Measurements from ENCODE around the gene NANOGP8.
"Not testable (repeated sequence)": the region's sequence is repeated elsewhere in the genome, so short reads cannot be mapped to it uniquely, and the experiment has no call there.

Gene NANOGP8, protein sequence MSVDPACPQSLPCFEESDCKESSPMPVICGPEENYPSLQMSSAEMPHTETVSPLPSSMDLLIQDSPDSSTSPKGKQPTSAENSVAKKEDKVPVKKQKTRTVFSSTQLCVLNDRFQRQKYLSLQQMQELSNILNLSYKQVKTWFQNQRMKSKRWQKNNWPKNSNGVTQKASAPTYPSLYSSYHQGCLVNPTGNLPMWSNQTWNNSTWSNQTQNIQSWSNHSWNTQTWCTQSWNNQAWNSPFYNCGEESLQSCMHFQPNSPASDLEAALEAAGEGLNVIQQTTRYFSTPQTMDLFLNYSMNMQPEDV

DNA sequence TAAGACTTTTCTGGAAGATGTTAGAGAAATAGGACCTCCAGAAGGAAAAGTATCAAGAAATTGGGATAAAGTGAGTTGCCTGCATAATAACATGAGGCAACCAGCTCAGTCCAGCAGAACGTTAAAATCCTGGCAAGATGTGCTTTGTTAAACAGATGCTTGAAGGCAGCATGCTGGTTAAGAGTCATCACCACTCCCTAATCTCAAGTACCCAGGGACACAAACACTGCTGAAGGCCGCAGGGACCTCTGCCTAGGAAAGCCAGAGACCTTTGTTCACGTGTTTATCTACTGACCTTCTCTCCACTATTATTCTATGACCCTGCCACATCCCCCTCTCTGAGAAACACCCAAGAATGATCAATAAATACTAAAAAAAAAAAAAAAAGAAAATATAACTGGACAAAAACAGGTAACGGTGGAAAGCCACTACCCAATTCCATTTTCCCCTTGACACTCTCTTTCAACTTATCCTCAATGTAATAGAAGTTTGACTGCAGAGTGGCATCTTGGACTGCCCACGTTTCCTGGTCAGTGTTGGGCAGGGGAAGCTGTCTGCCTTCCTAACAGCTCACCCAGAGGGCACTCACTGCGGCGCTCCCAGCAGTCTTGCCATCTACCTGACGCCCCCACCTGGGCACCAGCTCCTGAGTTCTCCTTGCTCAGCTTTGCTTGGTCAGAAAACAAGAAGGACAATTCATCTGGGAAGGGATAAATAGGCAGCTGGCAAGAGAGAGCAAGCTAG, at the start of gene NANOGP8:
NANOGP8 (minus strand) TSS at position 120 of the 744 bp plus-strand sequence. CDS start 185 bp downstream, outside the sequence.
- H2AFZ ChIP-seq (ENCODE audit: low read depth, low read length); H3K4me3 ChIP-seq (ENCODE audit: low read depth in 1 of 2, low read length in 2 of 2); H3K4me1 ChIP-seq (ENCODE audit: insufficient read depth, low read length); H3K27me3 ChIP-seq (ENCODE audit: insufficient read depth, low read length, poor library complexity); H3K27ac ChIP-seq (ENCODE audit: low read length); H3K9ac ChIP-seq (ENCODE audit: low read depth, low read length); DNase-seq; H3K79me2 ChIP-seq (ENCODE audit: insufficient read depth, low read length); H4K20me1 ChIP-seq (ENCODE audit: insufficient read depth, low read length); H3K36me3 ChIP-seq (ENCODE audit: insufficient read depth, low read length); H3K4me2 ChIP-seq (ENCODE audit: insufficient read depth, low read length); ATAC-seq (ENCODE audit: insufficient read depth, low read depth); H3K9me3 ChIP-seq (ENCODE audit: insufficient read depth, low read length, severe bottlenecking): not testable (repeated sequence)

DNA sequence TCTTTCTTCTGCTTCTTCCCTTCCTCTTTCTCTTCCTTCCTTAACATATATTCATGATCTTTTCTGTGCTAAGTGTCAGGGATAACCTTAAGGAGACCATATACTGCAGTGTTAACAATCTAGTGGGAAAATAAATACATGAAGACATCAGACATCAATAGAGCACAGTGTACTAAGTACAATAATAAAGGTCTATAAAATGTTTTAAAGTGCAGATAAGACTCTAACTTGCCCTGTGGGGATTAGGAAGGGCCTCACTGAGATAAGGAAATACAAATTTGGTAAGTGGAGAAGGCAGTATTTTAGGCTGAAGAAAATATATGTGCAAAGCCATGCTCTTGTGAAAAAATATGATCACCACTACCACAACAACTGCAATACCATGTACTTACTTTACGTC, 49.2 kb upstream of the NANOGP8 start:
- Histone ChIP-seq H3K4me2 (ENCODE audit: insufficient read depth, low read length) (no peak overlapping the region), H2AFZ (ENCODE audit: low read depth, low read length) (no peak overlapping the region), H3K36me3 (ENCODE audit: insufficient read depth, low read length) (no peaks in the 10 kb centered on the region), H3K27ac (ENCODE audit: low read length) (no peak overlapping the region), H3K9me3 (ENCODE audit: insufficient read depth, low read length, severe bottlenecking) (no peaks in the 10 kb centered on the region), H3K9ac (ENCODE audit: low read depth, low read length) (no peak overlapping the region), H3K79me2 (ENCODE audit: insufficient read depth, low read length) (no peaks in the 10 kb centered on the region), H3K4me1 (ENCODE audit: insufficient read depth, low read length) (no peaks in the 10 kb centered on the region), H4K20me1 (ENCODE audit: insufficient read depth, low read length) (no peaks in the 10 kb centered on the region), H3K4me3 (ENCODE audit: low read depth in 1 of 2, low read length in 2 of 2) (no peak overlapping the region), H3K27me3 (ENCODE audit: insufficient read depth, low read length, poor library complexity) (no peaks in the 10 kb centered on the region)
- ATAC-seq (ENCODE audit: insufficient read depth, low read depth) (no peak), DNase-seq (no peak)
- no peak for TF ChIP-seq EZH2 (IDR thresholded peaks at IDR 0.05; ENCODE audit: borderline replicate concordance, low read depth, low read length, severe bottlenecking)
- TF ChIP-seq, protein P1, sequence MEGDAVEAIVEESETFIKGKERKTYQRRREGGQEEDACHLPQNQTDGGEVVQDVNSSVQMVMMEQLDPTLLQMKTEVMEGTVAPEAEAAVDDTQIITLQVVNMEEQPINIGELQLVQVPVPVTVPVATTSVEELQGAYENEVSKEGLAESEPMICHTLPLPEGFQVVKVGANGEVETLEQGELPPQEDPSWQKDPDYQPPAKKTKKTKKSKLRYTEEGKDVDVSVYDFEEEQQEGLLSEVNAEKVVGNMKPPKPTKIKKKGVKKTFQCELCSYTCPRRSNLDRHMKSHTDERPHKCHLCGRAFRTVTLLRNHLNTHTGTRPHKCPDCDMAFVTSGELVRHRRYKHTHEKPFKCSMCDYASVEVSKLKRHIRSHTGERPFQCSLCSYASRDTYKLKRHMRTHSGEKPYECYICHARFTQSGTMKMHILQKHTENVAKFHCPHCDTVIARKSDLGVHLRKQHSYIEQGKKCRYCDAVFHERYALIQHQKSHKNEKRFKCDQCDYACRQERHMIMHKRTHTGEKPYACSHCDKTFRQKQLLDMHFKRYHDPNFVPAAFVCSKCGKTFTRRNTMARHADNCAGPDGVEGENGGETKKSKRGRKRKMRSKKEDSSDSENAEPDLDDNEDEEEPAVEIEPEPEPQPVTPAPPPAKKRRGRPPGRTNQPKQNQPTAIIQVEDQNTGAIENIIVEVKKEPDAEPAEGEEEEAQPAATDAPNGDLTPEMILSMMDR (IDR thresholded peaks at IDR 0.05; ENCODE audit: borderline replicate concordance, extremely low read depth, low read length, poor library complexity, severe bottlenecking), result no peak

DNA sequence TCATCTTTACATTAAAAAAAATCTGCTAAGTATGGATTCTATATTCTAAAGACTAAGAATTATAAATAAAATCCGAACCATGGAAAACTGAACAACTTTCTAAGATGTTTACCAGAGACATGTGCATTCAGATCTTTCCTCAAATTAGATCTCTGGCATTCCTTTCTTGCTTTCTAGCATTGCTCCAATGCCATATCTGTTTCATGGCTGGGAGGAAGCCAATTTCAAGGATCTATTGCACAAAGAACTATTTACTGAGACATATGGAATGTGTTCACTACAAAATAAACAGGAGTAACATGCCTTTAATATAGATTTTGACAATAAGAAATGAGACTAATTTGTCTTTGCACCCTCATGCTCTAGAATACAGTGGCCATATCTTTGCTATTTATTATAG, 45.1 kb upstream of the NANOGP8 start:
- Histone ChIP-seq H3K4me2 (ENCODE audit: insufficient read depth, low read length) (no peak overlapping the region), H3K27me3 (ENCODE audit: insufficient read depth, low read length, poor library complexity) (no peaks in the 10 kb centered on the region), H2AFZ (ENCODE audit: low read depth, low read length) (no peak overlapping the region), H3K4me1 (ENCODE audit: insufficient read depth, low read length) (no peaks in the 10 kb centered on the region), H3K9ac (ENCODE audit: low read depth, low read length) (no peak overlapping the region), H4K20me1 (ENCODE audit: insufficient read depth, low read length) (no peaks in the 10 kb centered on the region), H3K36me3 (ENCODE audit: insufficient read depth, low read length) (no peaks in the 10 kb centered on the region), H3K79me2 (ENCODE audit: insufficient read depth, low read length) (no peaks in the 10 kb centered on the region), H3K27ac (ENCODE audit: low read length) (no peak overlapping the region), H3K4me3 (ENCODE audit: low read depth in 1 of 2, low read length in 2 of 2) (no peak overlapping the region), H3K9me3 (ENCODE audit: insufficient read depth, low read length, severe bottlenecking) (no peaks in the 10 kb centered on the region)
- ATAC-seq (ENCODE audit: insufficient read depth, low read depth) (no peak), DNase-seq (no peak)
- TF ChIP-seq, protein P1 (IDR thresholded peaks at IDR 0.05; ENCODE audit: borderline replicate concordance, extremely low read depth, low read length, poor library complexity, severe bottlenecking), result no peak
- no peak for TF ChIP-seq EZH2 (IDR thresholded peaks at IDR 0.05; ENCODE audit: borderline replicate concordance, low read depth, low read length, severe bottlenecking)

DNA sequence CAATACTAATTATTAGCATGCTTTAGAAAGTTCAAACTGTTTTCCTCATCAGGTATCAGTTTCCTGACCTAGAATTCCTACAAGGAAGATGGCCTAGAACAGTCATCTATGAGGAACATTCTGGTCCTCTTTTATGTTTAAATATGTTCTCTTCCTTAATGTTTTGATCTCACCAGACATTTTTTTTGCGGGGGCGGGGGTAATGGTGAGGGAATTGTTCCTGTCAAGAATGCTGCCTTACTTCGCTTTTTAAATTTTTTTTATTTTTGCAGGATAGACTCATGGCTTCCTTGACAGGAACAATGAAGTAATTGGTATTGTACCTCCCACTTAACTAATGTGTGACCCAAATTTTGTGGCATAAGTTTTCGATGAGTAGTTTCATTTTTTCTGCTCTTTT, 44.3 kb upstream of the NANOGP8 start:
- Histone ChIP-seq H3K36me3 (ENCODE audit: insufficient read depth, low read length) (no peaks in the 10 kb centered on the region), H3K4me2 (ENCODE audit: insufficient read depth, low read length) (no peak overlapping the region), H3K27ac (ENCODE audit: low read length) (no peak overlapping the region), H3K9me3 (ENCODE audit: insufficient read depth, low read length, severe bottlenecking) (no peaks in the 10 kb centered on the region), H3K9ac (ENCODE audit: low read depth, low read length) (no peak overlapping the region), H3K27me3 (ENCODE audit: insufficient read depth, low read length, poor library complexity) (no peaks in the 10 kb centered on the region), H3K4me1 (ENCODE audit: insufficient read depth, low read length) (no peaks in the 10 kb centered on the region), H2AFZ (ENCODE audit: low read depth, low read length) (no peak overlapping the region), H4K20me1 (ENCODE audit: insufficient read depth, low read length) (no peaks in the 10 kb centered on the region), H3K4me3 (ENCODE audit: low read depth in 1 of 2, low read length in 2 of 2) (no peak overlapping the region), H3K79me2 (ENCODE audit: insufficient read depth, low read length) (no peaks in the 10 kb centered on the region)
- DNase-seq, result no peak
- ATAC-seq (ENCODE audit: insufficient read depth, low read depth), result no peak
- TF ChIP-seq EZH2 (IDR thresholded peaks at IDR 0.05; ENCODE audit: borderline replicate concordance, low read depth, low read length, severe bottlenecking), result no peak
- TF ChIP-seq, protein P1 (IDR thresholded peaks at IDR 0.05; ENCODE audit: borderline replicate concordance, extremely low read depth, low read length, poor library complexity, severe bottlenecking), result no peak
